Measurements from ENCODE around the gene VGLL4.

Gene VGLL4

DNA sequence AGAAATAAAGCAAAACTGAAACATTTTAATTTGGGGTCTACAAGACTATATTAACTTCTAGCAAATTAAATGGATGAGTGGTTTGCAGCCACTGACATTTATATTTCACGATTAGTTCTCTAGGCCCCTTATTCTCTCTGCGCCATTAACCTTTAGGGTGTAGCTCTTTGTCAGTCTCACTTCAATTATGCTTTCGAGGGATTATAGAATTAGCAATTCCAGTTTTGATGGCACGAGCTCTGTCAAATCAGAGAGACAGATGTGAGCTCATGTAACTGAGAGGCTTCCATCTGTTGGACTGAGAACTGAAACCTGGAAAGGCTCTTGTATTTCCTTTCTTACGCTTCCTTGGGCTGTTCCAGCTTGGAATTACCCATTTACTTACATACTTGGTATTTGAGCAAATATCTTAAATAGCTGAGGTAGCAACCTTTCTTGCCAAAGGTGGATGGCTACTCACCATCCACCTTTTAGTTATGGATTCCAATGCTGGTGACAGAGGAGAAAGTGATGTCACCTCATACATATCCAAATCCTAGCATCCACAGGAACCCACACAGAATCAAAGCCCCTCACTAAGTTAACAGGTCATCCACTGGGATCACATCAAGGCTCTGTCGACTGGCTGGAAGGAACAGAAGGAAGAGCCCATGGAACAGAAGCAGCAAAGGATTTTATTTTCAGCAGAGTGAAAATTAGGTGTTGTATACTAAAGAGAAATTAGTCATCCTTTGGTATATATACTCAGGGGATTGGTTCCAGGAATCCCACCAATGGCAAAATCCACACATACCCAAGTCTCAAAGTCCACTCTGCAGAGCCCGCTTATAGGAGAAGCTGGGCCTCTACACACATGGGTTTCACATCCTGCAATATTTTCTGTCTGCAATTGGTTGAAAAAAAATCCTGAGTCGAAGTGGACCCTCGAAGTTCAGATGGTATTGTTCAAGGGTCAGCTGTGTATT, 20.8 kb downstream of the VGLL4 start:
- no peaks in the 10 kb centered on the region for H3K27me3 ChIP-seq (ENCODE audit: insufficient read depth, low read length, poor library complexity, severe bottlenecking)
- H2AFZ ChIP-seq (ENCODE audit: low read length) = no peak overlapping the region
- TF ChIP-seq, protein P1, sequence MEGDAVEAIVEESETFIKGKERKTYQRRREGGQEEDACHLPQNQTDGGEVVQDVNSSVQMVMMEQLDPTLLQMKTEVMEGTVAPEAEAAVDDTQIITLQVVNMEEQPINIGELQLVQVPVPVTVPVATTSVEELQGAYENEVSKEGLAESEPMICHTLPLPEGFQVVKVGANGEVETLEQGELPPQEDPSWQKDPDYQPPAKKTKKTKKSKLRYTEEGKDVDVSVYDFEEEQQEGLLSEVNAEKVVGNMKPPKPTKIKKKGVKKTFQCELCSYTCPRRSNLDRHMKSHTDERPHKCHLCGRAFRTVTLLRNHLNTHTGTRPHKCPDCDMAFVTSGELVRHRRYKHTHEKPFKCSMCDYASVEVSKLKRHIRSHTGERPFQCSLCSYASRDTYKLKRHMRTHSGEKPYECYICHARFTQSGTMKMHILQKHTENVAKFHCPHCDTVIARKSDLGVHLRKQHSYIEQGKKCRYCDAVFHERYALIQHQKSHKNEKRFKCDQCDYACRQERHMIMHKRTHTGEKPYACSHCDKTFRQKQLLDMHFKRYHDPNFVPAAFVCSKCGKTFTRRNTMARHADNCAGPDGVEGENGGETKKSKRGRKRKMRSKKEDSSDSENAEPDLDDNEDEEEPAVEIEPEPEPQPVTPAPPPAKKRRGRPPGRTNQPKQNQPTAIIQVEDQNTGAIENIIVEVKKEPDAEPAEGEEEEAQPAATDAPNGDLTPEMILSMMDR (conservative IDR thresholded peaks at IDR 0.05; ENCODE audit: low read length) = no peak
- TF ChIP-seq EZH2phosphoT487 (IDR thresholded peaks at IDR 0.05; ENCODE audit: borderline replicate concordance) = no peak
- H3K9me2 ChIP-seq (replicated peaks; ENCODE audit: low read depth, low read length) = no peaks in the 10 kb centered on the region
- H4K20me1 ChIP-seq (ENCODE audit: insufficient read depth, low read length, poor library complexity, severe bottlenecking) = peaks cover 100% of the 10 kb centered on the region
- H3K4me2 ChIP-seq (ENCODE audit: low read depth, low read length, poor library complexity, severe bottlenecking) = no peak overlapping the region
- peaks cover 33% of the 10 kb centered on the region for H3K4me1 ChIP-seq (ENCODE audit: insufficient read depth, low read length, poor library complexity, severe bottlenecking)
- no peak overlapping the region for H3K9ac ChIP-seq (ENCODE audit: low read depth, low read length, poor library complexity, severe bottlenecking)
- H3K9me3 ChIP-seq (ENCODE audit: insufficient read depth, low read depth, low read length) = no peaks in the 10 kb centered on the region
- H3F3A ChIP-seq (ENCODE audit: low read depth) = no peaks in the 10 kb centered on the region
- H3K36me3 ChIP-seq (ENCODE audit: insufficient read depth, low read length) = no peaks in the 10 kb centered on the region; the same call in 1 of the 2 replicates
- peaks cover 100% of the 10 kb centered on the region for H3K79me2 ChIP-seq (ENCODE audit: insufficient read depth, low read length)
- no peak overlapping the region for H3K4me3 ChIP-seq (ENCODE audit: low read length, poor library complexity, severe bottlenecking)

- TF ChIP-seq EZH2phosphoT487 (IDR thresholded peaks at IDR 0.05; ENCODE audit: borderline replicate concordance) = no peak
- TF ChIP-seq, protein P1 (conservative IDR thresholded peaks at IDR 0.05; ENCODE audit: low read length) = no peak
- peaks cover 24% of the 10 kb centered on the region for H3K4me1 ChIP-seq (ENCODE audit: insufficient read depth, low read length, poor library complexity, severe bottlenecking)
- peaks cover 100% of the 10 kb centered on the region for H3K79me2 ChIP-seq (ENCODE audit: insufficient read depth, low read length)
- H3F3A ChIP-seq (ENCODE audit: low read depth) = no peaks in the 10 kb centered on the region
- H3K9me2 ChIP-seq (replicated peaks; ENCODE audit: low read depth, low read length) = no peaks in the 10 kb centered on the region
- H3K27me3 ChIP-seq (ENCODE audit: insufficient read depth, low read length, poor library complexity, severe bottlenecking) = no peaks in the 10 kb centered on the region
- H3K4me3 ChIP-seq (ENCODE audit: low read length, poor library complexity, severe bottlenecking) = no peak overlapping the region
- no peaks in the 10 kb centered on the region; the same call in 1 of the 2 replicates for H3K36me3 ChIP-seq (ENCODE audit: insufficient read depth, low read length)
- no peak overlapping the region for H3K4me2 ChIP-seq (ENCODE audit: low read depth, low read length, poor library complexity, severe bottlenecking)
- H3K9me3 ChIP-seq (ENCODE audit: insufficient read depth, low read depth, low read length) = no peaks in the 10 kb centered on the region
- H3K9ac ChIP-seq (ENCODE audit: low read depth, low read length, poor library complexity, severe bottlenecking) = no peak overlapping the region
- H4K20me1 ChIP-seq (ENCODE audit: insufficient read depth, low read length, poor library complexity, severe bottlenecking) = peaks cover 100% of the 10 kb centered on the region
- H2AFZ ChIP-seq (ENCODE audit: low read length) = no peak overlapping the region
These were observed 22.6 kb downstream of the VGLL4 start for GRCh38 chr3:11621077-11621476.

GRCh38 chr3:11619946-11620652, 23.6 kb downstream of the VGLL4 start:
- no peak overlapping the region for H3K9ac ChIP-seq (ENCODE audit: low read depth, low read length, poor library complexity, severe bottlenecking)
- H3K9me2 ChIP-seq (replicated peaks; ENCODE audit: low read depth, low read length) = no peaks in the 10 kb centered on the region
- no peaks in the 10 kb centered on the region for H3K27me3 ChIP-seq (ENCODE audit: insufficient read depth, low read length, poor library complexity, severe bottlenecking)
- H3K79me2 ChIP-seq (ENCODE audit: insufficient read depth, low read length) = peaks cover 100% of the 10 kb centered on the region
- H3K9me3 ChIP-seq (ENCODE audit: insufficient read depth, low read depth, low read length) = no peaks in the 10 kb centered on the region
- H3K4me1 ChIP-seq (ENCODE audit: insufficient read depth, low read length, poor library complexity, severe bottlenecking) = peaks cover 14% of the 10 kb centered on the region
- H3F3A ChIP-seq (ENCODE audit: low read depth) = no peaks in the 10 kb centered on the region
- no peaks in the 10 kb centered on the region; the same call in 1 of the 2 replicates for H3K36me3 ChIP-seq (ENCODE audit: insufficient read depth, low read length)
- TF ChIP-seq EZH2phosphoT487 (IDR thresholded peaks at IDR 0.05; ENCODE audit: borderline replicate concordance) = no peak
- TF ChIP-seq, protein P1 (conservative IDR thresholded peaks at IDR 0.05; ENCODE audit: low read length) = no peak
- no peak overlapping the region for H2AFZ ChIP-seq (ENCODE audit: low read length)
- no peak overlapping the region for H3K4me3 ChIP-seq (ENCODE audit: low read length, poor library complexity, severe bottlenecking)
- no peak overlapping the region for H3K4me2 ChIP-seq (ENCODE audit: low read depth, low read length, poor library complexity, severe bottlenecking)
- H4K20me1 ChIP-seq (ENCODE audit: insufficient read depth, low read length, poor library complexity, severe bottlenecking) = peaks cover 100% of the 10 kb centered on the region

All from Loucy (cell line).